COLO668 (cell line): ENCODE data around the gene DIDO1.

Source experiments
- DNase-seq: peaks from one replicate; lab custom pipeline; 2025; ENCODE audit not compliant: unreplicated experiment; lab: John Stamatoyannopoulos, UW

DIDO1 gene

GRCh38 chr20:62911701-62912280 is 14.5 kb downstream of the DIDO1 start:
- DNase-seq: no peak

GRCh38 chr20:62910777-62911497 is 15.4 kb downstream of the DIDO1 start:
- DNase-seq: no peak

GRCh38 chr20:62910217-62910766 is 16.0 kb downstream of the DIDO1 start:
- no peak for DNase-seq

- peak; percentile 85 for DNase-seq
Measured at GRCh38 chr20:62908971-62909791, 17.1 kb downstream of the DIDO1 start.

GRCh38 chr20:62907384-62908317 is 18.7 kb downstream of the DIDO1 start:
- DNase-seq: no peak

GRCh38 chr20:62906647-62907375 is 19.5 kb downstream of the DIDO1 start:
- no peak for DNase-seq

GRCh38 chr20:62906209-62906608 is 20.1 kb downstream of the DIDO1 start:
- DNase-seq: no peak

GRCh38 chr20:62905536-62906117 is 20.7 kb downstream of the DIDO1 start:
- no peak for DNase-seq

GRCh38 chr20:62902926-62903615 is 23.2 kb downstream of the DIDO1 start:
- DNase-seq: no peak

- DNase-seq: no peak
Measured at GRCh38 chr20:62901891-62902290, 24.4 kb downstream of the DIDO1 start.

GRCh38 chr20:62900692-62901584 is 25.4 kb downstream of the DIDO1 start:
- DNase-seq: peak; percentile 46

GRCh38 chr20:62900052-62900691 is 26.1 kb downstream of the DIDO1 start:
- DNase-seq: peak; percentile 61

GRCh38 chr20:62899633-62900051 is 26.7 kb downstream of the DIDO1 start:
- DNase-seq: no peak

GRCh38 chr20:62898970-62899632 is 27.2 kb downstream of the DIDO1 start:
- no peak for DNase-seq

GRCh38 chr20:62898093-62898964 is 28.0 kb downstream of the DIDO1 start:
- no peak for DNase-seq

GRCh38 chr20:62897666-62898065 is 28.6 kb downstream of the DIDO1 start:
- DNase-seq: no peak
